Measurements from ENCODE around the gene NDUFAF4.

- TF ChIP-seq CTCF (IDR thresholded peaks at IDR 0.05; ENCODE audit: insufficient read depth, low read length) (no peak), REST (IDR thresholded peaks at IDR 0.05; ENCODE audit: insufficient replicate concordance, low read depth) (no peak), SPI1 (IDR thresholded peaks at IDR 0.05; ENCODE audit: borderline replicate concordance, low read depth) (no peak)
Observed at GRCh38 chr6:96942676-96943075, 45.0 kb upstream of the NDUFAF4 start.

Measured in HL-60 (cell line).